DOHH2 (cell line): Measurements from ENCODE around the gene ALDH1A3.

ENCODE experiments used
- H3F3A ChIP-seq: fragments of 200-600 bp; sonication (generic), shearing (Covaris generic); 2 replicates; pipeline ENCODE4 v1.6.0; 2016; ENCODE audit warnings: antibody characterized with exemption, mild to moderate bottlenecking; ENCODE audit not compliant: control insufficient read depth, insufficient read depth
- H3K27ac ChIP-seq: fragments of 200-600 bp; sonication (generic); 2 replicates; pipeline ENCODE4 v1.5.1; 2014; ENCODE audit warnings: low read depth, mild to moderate bottlenecking, low read length, moderate library complexity
- H3K27me3 ChIP-seq: fragments of 200-600 bp; sonication (generic); 2 replicates; pipeline ENCODE4 v1.6.1; 2014; ENCODE audit warnings: mild to moderate bottlenecking, low read length, mixed read lengths; ENCODE audit not compliant: control insufficient read depth
- H3K36me3 ChIP-seq: fragments of 200-600 bp; sonication (generic); 2 replicates; pipeline ENCODE4 v1.6.1; 2014; ENCODE audit warnings: mild to moderate bottlenecking, low read length, moderate library complexity, mixed read lengths; ENCODE audit not compliant: control insufficient read depth
- H3K4me1 ChIP-seq: fragments of 200-600 bp; sonication (generic); 2 replicates; pipeline ENCODE4 v1.6.1; 2014; ENCODE audit warnings: mild to moderate bottlenecking, low read length, mixed read lengths; ENCODE audit not compliant: control insufficient read depth
- H3K4me2 ChIP-seq: fragments of 200-600 bp; sonication (generic); 2 replicates; pipeline ENCODE4 v1.6.0; 2014; ENCODE audit warnings: mild to moderate bottlenecking, low read length, moderate library complexity
- H3K4me3 ChIP-seq: fragments of 200-600 bp; sonication (generic); 2 replicates; pipeline ENCODE4 v1.5.1; 2014; ENCODE audit warnings: mild to moderate bottlenecking, low read length, mixed read lengths
- H3K79me2 ChIP-seq: fragments of 200-600 bp; sonication (generic); 2 replicates; pipeline ENCODE4 v1.6.1; 2014; ENCODE audit warnings: mild to moderate bottlenecking, low read length, mixed read lengths; ENCODE audit not compliant: control insufficient read depth
- H3K9me2 ChIP-seq: fragments of 200-600 bp; sonication (generic); replicated peaks from 2 replicates; pipeline ENCODE4 v1.6.1; 2014; ENCODE audit warnings: mild to moderate bottlenecking, low read length, mixed read lengths; ENCODE audit not compliant: control insufficient read depth
- H3K9me3 ChIP-seq: fragments of 200-600 bp; sonication (generic); 2 replicates; pipeline ENCODE4 v1.6.1; 2014; ENCODE audit warnings: antibody characterized with exemption, low read length, mixed read lengths; ENCODE audit not compliant: control insufficient read depth, insufficient read depth
- H4K20me1 ChIP-seq: fragments of 200-600 bp; sonication (generic); 2 replicates; pipeline ENCODE4 v1.6.0; 2014; ENCODE audit warnings: low read depth, mild to moderate bottlenecking, antibody characterized with exemption, low read length, moderate library complexity; ENCODE audit not compliant: control insufficient read depth, insufficient read depth
- EZH2phosphoT487 ChIP-seq: fragments of 200-600 bp; sonication (generic); IDR thresholded peaks from 2 replicates; pipeline ENCODE4 v1.6.1; 2017; ENCODE audit warnings: borderline replicate concordance, mild to moderate bottlenecking, antibody characterized with exemption, low read length, moderate library complexity, mixed read lengths
- TF ChIP-seq, protein P1 (sequence below): fragments of 200-600 bp; sonication (generic); IDR thresholded peaks from one replicate; pipeline ENCODE4 v1.5.1; 2014; ENCODE audit warnings: antibody characterized with exemption, mild to moderate bottlenecking, low read depth, low read length; ENCODE audit not compliant: poor library complexity, severe bottlenecking

The ALDH1A3 gene

DNA sequence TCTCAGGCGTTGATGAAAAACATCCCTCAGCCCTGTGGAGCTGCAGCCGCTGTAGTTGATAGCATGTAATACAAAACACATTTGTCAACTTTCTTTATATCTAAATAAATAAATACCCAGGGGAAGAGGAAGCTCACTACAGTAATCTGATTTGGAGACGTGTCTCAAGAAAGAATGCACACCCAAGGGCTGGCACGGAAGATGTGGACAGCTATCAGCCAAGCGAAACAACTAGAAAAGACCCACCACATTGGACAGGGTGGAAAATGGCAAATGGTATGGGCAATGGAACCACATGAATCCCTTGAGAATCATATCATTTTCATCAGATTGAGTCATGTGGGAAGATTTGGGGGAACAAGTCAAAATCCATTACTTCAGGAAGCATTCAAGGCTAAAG lies 43.1 kb upstream of the ALDH1A3 start:
- no peaks in the 10 kb centered on the region for H4K20me1 ChIP-seq
- peaks cover 6% of the 10 kb centered on the region for H3F3A ChIP-seq
- no peak overlapping the region for H3K4me2 ChIP-seq
- no peaks in the 10 kb centered on the region for H3K9me2 ChIP-seq
- H3K4me1 ChIP-seq, result peaks cover 39% of the 10 kb centered on the region
- no peak overlapping the region for H3K27ac ChIP-seq
- TF ChIP-seq, protein P1, sequence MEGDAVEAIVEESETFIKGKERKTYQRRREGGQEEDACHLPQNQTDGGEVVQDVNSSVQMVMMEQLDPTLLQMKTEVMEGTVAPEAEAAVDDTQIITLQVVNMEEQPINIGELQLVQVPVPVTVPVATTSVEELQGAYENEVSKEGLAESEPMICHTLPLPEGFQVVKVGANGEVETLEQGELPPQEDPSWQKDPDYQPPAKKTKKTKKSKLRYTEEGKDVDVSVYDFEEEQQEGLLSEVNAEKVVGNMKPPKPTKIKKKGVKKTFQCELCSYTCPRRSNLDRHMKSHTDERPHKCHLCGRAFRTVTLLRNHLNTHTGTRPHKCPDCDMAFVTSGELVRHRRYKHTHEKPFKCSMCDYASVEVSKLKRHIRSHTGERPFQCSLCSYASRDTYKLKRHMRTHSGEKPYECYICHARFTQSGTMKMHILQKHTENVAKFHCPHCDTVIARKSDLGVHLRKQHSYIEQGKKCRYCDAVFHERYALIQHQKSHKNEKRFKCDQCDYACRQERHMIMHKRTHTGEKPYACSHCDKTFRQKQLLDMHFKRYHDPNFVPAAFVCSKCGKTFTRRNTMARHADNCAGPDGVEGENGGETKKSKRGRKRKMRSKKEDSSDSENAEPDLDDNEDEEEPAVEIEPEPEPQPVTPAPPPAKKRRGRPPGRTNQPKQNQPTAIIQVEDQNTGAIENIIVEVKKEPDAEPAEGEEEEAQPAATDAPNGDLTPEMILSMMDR, result no peak
- no peak for TF ChIP-seq EZH2phosphoT487
- peaks cover 4% of the 10 kb centered on the region; the same call in 1 of the 2 replicates for H3K9me3 ChIP-seq
- no peaks in the 10 kb centered on the region for H3K79me2 ChIP-seq
- H3K27me3 ChIP-seq, result no peaks in the 10 kb centered on the region
- H3K36me3 ChIP-seq, result no peaks in the 10 kb centered on the region
- H3K4me3 ChIP-seq, result no peak overlapping the region

GRCh38 chr15:100841426-100841825 lies 38.2 kb upstream of the ALDH1A3 start:
- no peaks in the 10 kb centered on the region; the same call in 1 of the 2 replicates for H3K27me3 ChIP-seq
- H3K4me1 ChIP-seq, result no peaks in the 10 kb centered on the region
- H3K27ac ChIP-seq, result no peak overlapping the region
- no peak for TF ChIP-seq EZH2phosphoT487
- no peak overlapping the region for H3K4me3 ChIP-seq
- H3K9me3 ChIP-seq, result no peaks in the 10 kb centered on the region
- no peaks in the 10 kb centered on the region for H3K79me2 ChIP-seq
- H3F3A ChIP-seq, result no peaks in the 10 kb centered on the region
- H3K36me3 ChIP-seq, result no peaks in the 10 kb centered on the region
- H3K4me2 ChIP-seq, result no peak overlapping the region
- no peaks in the 10 kb centered on the region for H3K9me2 ChIP-seq
- H4K20me1 ChIP-seq, result no peaks in the 10 kb centered on the region

DNA sequence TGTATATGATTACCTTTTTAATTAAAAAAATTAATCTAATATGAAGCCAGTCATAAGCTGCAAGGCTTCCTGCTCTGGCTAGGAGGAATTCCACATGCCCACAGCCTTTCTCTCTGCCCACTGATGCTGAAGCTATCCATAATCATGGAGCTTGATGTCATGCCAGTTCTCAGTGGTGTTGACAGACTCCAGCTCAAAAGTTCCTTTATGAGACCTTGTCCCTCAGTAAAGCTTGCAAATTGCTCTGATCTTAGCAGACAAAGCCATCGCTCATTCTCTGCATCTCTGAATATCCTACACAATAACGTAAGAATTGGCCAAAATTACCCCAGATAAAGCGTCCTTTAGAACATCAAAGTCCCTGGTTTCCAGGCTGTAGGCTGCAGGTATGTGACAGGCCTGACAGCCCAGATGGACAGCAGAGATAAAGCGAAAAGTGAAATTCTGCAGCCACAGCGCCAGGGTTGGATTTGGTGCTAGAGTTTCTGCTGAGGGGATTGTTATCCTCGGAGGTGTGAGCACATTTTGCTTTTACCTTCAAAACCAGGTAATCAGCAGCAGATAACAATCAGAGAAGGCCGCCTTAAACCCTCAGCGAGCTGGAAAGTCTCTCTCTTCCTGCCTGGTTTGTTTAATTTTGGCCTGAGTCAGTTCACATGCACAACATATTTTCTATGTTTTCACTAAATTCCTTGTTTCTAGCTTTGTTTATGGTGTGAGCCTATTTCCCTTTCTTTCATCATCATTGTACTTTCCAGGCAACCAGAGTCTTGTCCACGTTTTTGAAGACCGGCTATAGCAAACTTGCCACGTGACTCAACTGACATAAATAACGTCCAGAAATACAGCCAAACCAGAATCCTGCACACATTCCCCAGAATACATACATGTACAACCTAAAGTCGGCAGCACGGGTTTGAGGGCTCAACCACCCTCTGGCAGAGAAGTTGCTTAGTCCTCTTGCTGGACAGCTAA lies 36.6 kb upstream of the ALDH1A3 start:
- Histone ChIP-seq H3K4me1 (no peaks in the 10 kb centered on the region), H3K4me2 (no peak overlapping the region), H3K79me2 (no peaks in the 10 kb centered on the region), H3K27ac (no peak overlapping the region), H4K20me1 (no peaks in the 10 kb centered on the region), H3F3A (no peaks in the 10 kb centered on the region), H3K36me3 (no peaks in the 10 kb centered on the region), H3K27me3 (no peaks in the 10 kb centered on the region; the same call in 1 of the 2 replicates), H3K9me2 (no peaks in the 10 kb centered on the region), H3K9me3 (no peaks in the 10 kb centered on the region), H3K4me3 (no peak overlapping the region)
- TF ChIP-seq, protein P1, result no peak
- no peak for TF ChIP-seq EZH2phosphoT487

GRCh38 chr15:100844167-100844566 lies 35.5 kb upstream of the ALDH1A3 start:
- Histone ChIP-seq H3K9me3 (no peaks in the 10 kb centered on the region), H4K20me1 (no peaks in the 10 kb centered on the region), H3F3A (no peaks in the 10 kb centered on the region), H3K36me3 (no peaks in the 10 kb centered on the region), H3K79me2 (no peaks in the 10 kb centered on the region), H3K27ac (no peak overlapping the region), H3K4me3 (no peak overlapping the region), H3K9me2 (no peaks in the 10 kb centered on the region), H3K4me2 (no peak overlapping the region), H3K27me3 (no peaks in the 10 kb centered on the region; the same call in 1 of the 2 replicates), H3K4me1 (no peaks in the 10 kb centered on the region)
- TF ChIP-seq, protein P1, result no peak
- TF ChIP-seq EZH2phosphoT487, result no peak
